Panc1 (cell line): ENCODE results near the gene PGS1. TPM values are rescaled to one million over a fixed set of nuclear protein-coding genes. Genes with fewer than 3 reads are reported as not detected.
A peak's percentile ranks its signal among the peaks of the same experiment; 100 is the strongest.

Source experiments
- ATAC-seq: fragments of 200-7000 bp; cut with Tn5 transposase; 2 replicates; pipeline ENCODE4 v1.9.1; 2020; ENCODE audit warnings: mild to moderate bottlenecking, moderate library complexity
- BruUV-seq: library from RNA; stranded (reverse); fragments of 400-500 nt; replicated peaks from 2 replicates; lab custom pipeline; 2021; lab: Mats Ljungman, UMichigan
- CTCF ChIA-PET: fragments of 300-600 bp; sonication (Branson Sonifier 250); formaldehyde crosslinking; loops from one replicate; lab custom pipeline; 2022; ENCODE audit warnings: antibody characterized with exemption; lab: Charles Lee
- POLR2A ChIA-PET: fragments of 300-600 bp; sonication (Branson Sonifier 250); formaldehyde crosslinking; loops from one replicate; lab custom pipeline; 2022; ENCODE audit warnings: antibody characterized with exemption; lab: Charles Lee
- DNase-seq: peaks from one replicate; pipeline ENCODE4 v3.0.0-alpha.2; 2010; ENCODE audit warnings: low read depth, low spot score
- H3K27ac ChIP-seq: 2 replicates; pipeline ENCODE4 v1.5.1; 2011; ENCODE audit warnings: mild to moderate bottlenecking, low read length, inconsistent platforms
- H3K27me3 ChIP-seq: fragments of 200-500 bp; sonication (Bioruptor generic); 2 replicates; pipeline ENCODE4 v1.6.0; 2014; ENCODE audit warnings: low read length, inconsistent platforms; ENCODE audit not compliant: control insufficient read depth, insufficient read depth
- H3K36me3 ChIP-seq: fragments of 200-500 bp; sonication (Bioruptor generic); 2 replicates; pipeline ENCODE4 v1.5.1; 2014; ENCODE audit warnings: inconsistent platforms, mild to moderate bottlenecking, low read length, moderate library complexity; ENCODE audit not compliant: control insufficient read depth, insufficient read depth
- H3K4me1 ChIP-seq: 2 replicates; pipeline ENCODE4 v1.5.1; 2011; ENCODE audit warnings: inconsistent platforms, mild to moderate bottlenecking, low read length, moderate library complexity; ENCODE audit not compliant: control insufficient read depth, insufficient read depth
- H3K4me3 ChIP-seq, 2 experiments: 2 replicates each; pipeline ENCODE4 v1.5.1; 2011 to 2012; ENCODE audit warnings: low read depth in 2 of 2, low read length in 2 of 2, mild to moderate bottlenecking in 2 of 2, inconsistent platforms in 1 of 2, moderate library complexity in 1 of 2
- H3K9me3 ChIP-seq: fragments of 200-500 bp; sonication (Bioruptor generic); 2 replicates; pipeline ENCODE4 v1.5.1; 2014; ENCODE audit warnings: low read depth, mild to moderate bottlenecking, inconsistent platforms, low read length, moderate library complexity; ENCODE audit not compliant: control insufficient read depth, insufficient read depth
- CTCF ChIP-seq: fragments of 450-650 bp; IDR thresholded peaks from 2 replicates; pipeline ENCODE4 v1.5.1; 2017; ENCODE audit warnings: mild to moderate bottlenecking
- POLR2AphosphoS5 ChIP-seq: IDR thresholded peaks from 2 replicates; pipeline ENCODE4 v1.6.1; 2012; ENCODE audit warnings: mild to moderate bottlenecking, low read depth, low read length, moderate library complexity
- REST ChIP-seq, 2 experiments: IDR thresholded peaks; 2 replicates each; pipeline ENCODE4 v1.6.1; 2011 to 2012; ENCODE audit warnings: low read depth in 2 of 2, control low read depth in 1 of 2, low read length in 1 of 2, mild to moderate bottlenecking in 1 of 2, moderate library complexity in 1 of 2; ENCODE audit not compliant: insufficient read depth in 1 of 2
- SIN3A ChIP-seq: IDR thresholded peaks from 2 replicates; pipeline ENCODE4 v1.6.1; 2012; ENCODE audit warnings: low read depth, mild to moderate bottlenecking, low read length, moderate library complexity, borderline replicate concordance; ENCODE audit not compliant: insufficient read depth
- TCF7L2 ChIP-seq: IDR thresholded peaks from 2 replicates; pipeline ENCODE4 v1.6.1; 2011; ENCODE audit warnings: mild to moderate bottlenecking, low read depth, low read length, inconsistent platforms
- in situ Hi-C: cut with HindIII; loops from 2 replicates; pipeline ENCODE4 v1.10.0; 2016; ENCODE audit warnings: low sequenced_read_pairs, low pct_unique_long_range_greater_than_20kb
- intact Hi-C: fragments of 100-400 bp; cut with micrococcal nuclease; formaldehyde crosslinking; loops from one replicate; pipeline ENCODE4 v1.10.0; 2022; ENCODE audit not compliant: unreplicated experiment
- total RNA-seq: library from RNA; stranded (reverse); gene quantifications from one replicate; pipeline ENCODE4 v1.2.1, GENCODE V29; 2021; ENCODE audit not compliant: unreplicated experiment

The PGS1 gene
- total RNA-seq, 1 experiment from 2014 or later = 47.5 TPM

- no TSS peak for BruUV-seq
- CTCF ChIA-PET = interaction anchor here (0.7 kb wide), 3 partner anchors 9 to 76 kb away, joined by 3 to 4 read pairs (median 4); no protein-coding TSS in a partner anchor
- in situ Hi-C loops = no loop called here
- H3K9me3 ChIP-seq = no peaks in the 10 kb centered on the region
- no peak overlapping the region for H3K4me3 ChIP-seq
- TF ChIP-seq POLR2AphosphoS5 = no peak
- intact Hi-C loops = no loop called here
- H3K27me3 ChIP-seq = no peaks in the 10 kb centered on the region
- POLR2A ChIA-PET = no interaction called here
- H3K36me3 ChIP-seq = no peaks in the 10 kb centered on the region
- peak overlapping the region; percentile 98 for H3K27ac ChIP-seq
- peaks cover 66% of the 10 kb centered on the region for H3K4me1 ChIP-seq
- ATAC-seq (no peak), DNase-seq (no peak)
These were observed 28.4 kb upstream of the PGS1 start for GRCh38 chr17:78349891-78350642.

GRCh38 chr17:78351449-78352006 lies 26.9 kb upstream of the PGS1 start:
- Histone ChIP-seq H3K36me3 (no peaks in the 10 kb centered on the region), H3K4me1 (peaks cover 73% of the 10 kb centered on the region), H3K9me3 (no peaks in the 10 kb centered on the region), H3K27me3 (no peaks in the 10 kb centered on the region), H3K4me3 (peak overlapping the region in 1 of 2 experiments; percentile 40; a peak in 1 of 4 replicates), H3K27ac (peak overlapping the region; percentile 98)
- ChIA-PET CTCF (interaction anchor here (0.5 kb wide), 2 partner anchors 38 to 555 kb away, joined by 3 to 5 read pairs; no protein-coding TSS in a partner anchor), POLR2A (interaction anchor here (0.5 kb wide), 1 partner anchor 212 kb away, joined by 5 read pairs; no protein-coding TSS in a partner anchor)
- TF ChIP-seq TCF7L2 (no peak), REST (IDR thresholded peaks at IDR 0.05; ENCODE audit: insufficient read depth in 1 of 2, low read depth in 2 of 2, low read length in 1 of 2) (peak in 1 of 2 experiments; percentile 51; a peak in 1 of 4 replicates), SIN3A (no peak), POLR2AphosphoS5 (peak; percentile 16; the same call in 1 of the 2 replicates), CTCF (no peak)
- peak; percentile 19 for ATAC-seq
- DNase-seq = no peak
- BruUV-seq = no TSS peak
- intact Hi-C loops = loop anchor here (1.0 kb wide), 1 partner anchor 22 kb away; no protein-coding TSS in a partner anchor
- in situ Hi-C loops = no loop called here
